Measurements from ENCODE around the gene HS2ST1. TPM values are rescaled to one million over a fixed set of nuclear protein-coding genes. Genes with fewer than 3 reads are reported as not detected.

The HS2ST1 gene
- total RNA-seq, 1 donor from 2014 or later, result 11.5 TPM

GRCh38 chr1:87136607-87137341 is 222.3 kb downstream of the HS2ST1 start:
- peaks cover 12% of the 10 kb centered on the region for H3K4me1 ChIP-seq
- TF ChIP-seq POLR2A (IDR thresholded peaks at IDR 0.05), result no peak
- no peak for TF ChIP-seq POLR2AphosphoS5 (IDR thresholded peaks at IDR 0.05; ENCODE audit: insufficient read depth in 1 of 2, low read depth in 1 of 2)
- TF ChIP-seq CTCF (IDR thresholded peaks at IDR 0.05), result no peak
- no peaks in the 10 kb centered on the region for H3K27me3 ChIP-seq
- H3K4me3 ChIP-seq, result no peak overlapping the region
- H3K36me3 ChIP-seq, result no peaks in the 10 kb centered on the region
- DNase-seq (ENCODE audit: extremely low spot score in 2 of 2), result no peak
- H3K9me3 ChIP-seq, result no peaks in the 10 kb centered on the region
- intact Hi-C loops (cut with DNase I), result no loop called here
- H3K27ac ChIP-seq, result no peak overlapping the region

GRCh38 chr1:87137342-87137739 is 222.9 kb downstream of the HS2ST1 start:
- no peak overlapping the region for H3K4me3 ChIP-seq
- intact Hi-C loops (cut with DNase I), result no loop called here
- no peaks in the 10 kb centered on the region for H3K27me3 ChIP-seq
- H3K4me1 ChIP-seq, result peaks cover 6% of the 10 kb centered on the region
- no peaks in the 10 kb centered on the region for H3K9me3 ChIP-seq
- no peaks in the 10 kb centered on the region for H3K36me3 ChIP-seq
- H3K27ac ChIP-seq, result no peak overlapping the region
- TF ChIP-seq CTCF (IDR thresholded peaks at IDR 0.05) (no peak), POLR2AphosphoS5 (IDR thresholded peaks at IDR 0.05; ENCODE audit: insufficient read depth in 1 of 2, low read depth in 1 of 2) (no peak), POLR2A (IDR thresholded peaks at IDR 0.05) (no peak)
- no peak for DNase-seq (ENCODE audit: extremely low spot score in 2 of 2)

GRCh38 chr1:87140831-87141540 is 226.6 kb downstream of the HS2ST1 start:
- no peaks in the 10 kb centered on the region for H3K4me1 ChIP-seq
- TF ChIP-seq CTCF (IDR thresholded peaks at IDR 0.05) (no peak), POLR2AphosphoS5 (IDR thresholded peaks at IDR 0.05; ENCODE audit: insufficient read depth in 1 of 2, low read depth in 1 of 2) (no peak), POLR2A (IDR thresholded peaks at IDR 0.05) (no peak)
- H3K9me3 ChIP-seq, result no peaks in the 10 kb centered on the region
- H3K36me3 ChIP-seq, result no peaks in the 10 kb centered on the region
- H3K27me3 ChIP-seq, result no peaks in the 10 kb centered on the region
- intact Hi-C loops (cut with DNase I), result no loop called here
- DNase-seq (ENCODE audit: extremely low spot score in 2 of 2), result no peak
- H3K4me3 ChIP-seq, result no peak overlapping the region
- H3K27ac ChIP-seq, result no peak overlapping the region

- no peaks in the 10 kb centered on the region for H3K4me1 ChIP-seq
- H3K27me3 ChIP-seq, result no peaks in the 10 kb centered on the region
- DNase-seq (ENCODE audit: extremely low spot score in 2 of 2), result no peak
- H3K27ac ChIP-seq, result no peak overlapping the region
- H3K9me3 ChIP-seq, result no peaks in the 10 kb centered on the region
- no peaks in the 10 kb centered on the region for H3K36me3 ChIP-seq
- no peak for TF ChIP-seq POLR2A (IDR thresholded peaks at IDR 0.05)
- TF ChIP-seq CTCF (IDR thresholded peaks at IDR 0.05), result no peak
- no peak for TF ChIP-seq POLR2AphosphoS5 (IDR thresholded peaks at IDR 0.05; ENCODE audit: insufficient read depth in 1 of 2, low read depth in 1 of 2)
- no peak overlapping the region for H3K4me3 ChIP-seq
- intact Hi-C loops (cut with DNase I), result no loop called here
Observed at GRCh38 chr1:87141556-87141955, 227.1 kb downstream of the HS2ST1 start.

Measured in vagina (tissue), 2 donors.